Activated naive CD8-positive, alpha-beta T cell (primary cell): Measurements from ENCODE around the gene VOPP1.

Experiments used
- H3K27ac Mint-ChIP-seq: one replicate; pipeline ENCODE4 v1.8.0; 2021; ENCODE audit warnings: mixed read lengths
- H3K27me3 Mint-ChIP-seq: one replicate; pipeline ENCODE4 v1.8.0; 2021; ENCODE audit warnings: mixed read lengths
- H3K36me3 Mint-ChIP-seq: one replicate; pipeline ENCODE4 v1.8.0; 2021; ENCODE audit warnings: mixed read lengths
- H3K4me1 Mint-ChIP-seq: one replicate; pipeline ENCODE4 v1.8.0; 2021; ENCODE audit warnings: low read depth, mixed read lengths
- H3K4me3 Mint-ChIP-seq: one replicate; pipeline ENCODE4 v1.8.0; 2021; ENCODE audit warnings: mild to moderate bottlenecking, mixed read lengths
- H3K9me3 Mint-ChIP-seq: one replicate; pipeline ENCODE4 v1.8.0; 2021; ENCODE audit warnings: low read depth, mixed read lengths

Gene VOPP1

GRCh38 chr7:55504967-55505658 lies 67.2 kb downstream of the VOPP1 start:
- Mint-ChIP-seq H3K27me3 (no peaks in the 10 kb centered on the region), H3K4me1 (peaks cover 55% of the 10 kb centered on the region), H3K36me3 (peaks cover 2% of the 10 kb centered on the region), H3K9me3 (no peaks in the 10 kb centered on the region), H3K27ac (peak overlapping the region; percentile 59), H3K4me3 (no peak overlapping the region)

GRCh38 chr7:55504093-55504859 lies 68.0 kb downstream of the VOPP1 start:
- no peaks in the 10 kb centered on the region for H3K9me3 Mint-ChIP-seq
- peaks cover 50% of the 10 kb centered on the region for H3K4me1 Mint-ChIP-seq
- no peaks in the 10 kb centered on the region for H3K27me3 Mint-ChIP-seq
- H3K36me3 Mint-ChIP-seq = peaks cover 2% of the 10 kb centered on the region
- peak overlapping the region; percentile 59 for H3K27ac Mint-ChIP-seq
- H3K4me3 Mint-ChIP-seq = no peak overlapping the region

- Mint-ChIP-seq H3K9me3 (no peaks in the 10 kb centered on the region), H3K27me3 (no peaks in the 10 kb centered on the region), H3K4me1 (peaks cover 58% of the 10 kb centered on the region), H3K36me3 (peaks cover 2% of the 10 kb centered on the region), H3K4me3 (no peak overlapping the region), H3K27ac (peak overlapping the region; percentile 28)
These were observed 69.4 kb downstream of the VOPP1 start for GRCh38 chr7:55502858-55503440.

GRCh38 chr7:55502124-55502857 lies 70.0 kb downstream of the VOPP1 start:
- Mint-ChIP-seq H3K4me1 (peaks cover 57% of the 10 kb centered on the region), H3K4me3 (no peak overlapping the region), H3K36me3 (peaks cover 2% of the 10 kb centered on the region), H3K9me3 (no peaks in the 10 kb centered on the region), H3K27ac (peak overlapping the region; percentile 12), H3K27me3 (no peaks in the 10 kb centered on the region)

- H3K9me3 Mint-ChIP-seq = no peaks in the 10 kb centered on the region
- no peak overlapping the region for H3K27ac Mint-ChIP-seq
- no peak overlapping the region for H3K4me3 Mint-ChIP-seq
- H3K4me1 Mint-ChIP-seq = peaks cover 54% of the 10 kb centered on the region
- H3K27me3 Mint-ChIP-seq = no peaks in the 10 kb centered on the region
- peaks cover 2% of the 10 kb centered on the region for H3K36me3 Mint-ChIP-seq
These were observed 70.7 kb downstream of the VOPP1 start for GRCh38 chr7:55501611-55502010.

GRCh38 chr7:55500117-55500756 lies 72.1 kb downstream of the VOPP1 start:
- Mint-ChIP-seq H3K36me3 (peaks cover 3% of the 10 kb centered on the region), H3K9me3 (no peaks in the 10 kb centered on the region), H3K27me3 (no peaks in the 10 kb centered on the region), H3K4me1 (peaks cover 53% of the 10 kb centered on the region), H3K4me3 (no peak overlapping the region), H3K27ac (no peak overlapping the region)

GRCh38 chr7:55499591-55499990 lies 72.7 kb downstream of the VOPP1 start:
- Mint-ChIP-seq H3K9me3 (no peaks in the 10 kb centered on the region), H3K27ac (no peak overlapping the region), H3K4me1 (peaks cover 50% of the 10 kb centered on the region), H3K4me3 (no peak overlapping the region), H3K27me3 (no peaks in the 10 kb centered on the region), H3K36me3 (peaks cover 3% of the 10 kb centered on the region)

- H3K4me3 Mint-ChIP-seq = no peak overlapping the region
- H3K27ac Mint-ChIP-seq = peak overlapping the region; percentile 58
- H3K27me3 Mint-ChIP-seq = no peaks in the 10 kb centered on the region
- peaks cover 3% of the 10 kb centered on the region for H3K36me3 Mint-ChIP-seq
- peaks cover 46% of the 10 kb centered on the region for H3K4me1 Mint-ChIP-seq
- no peaks in the 10 kb centered on the region for H3K9me3 Mint-ChIP-seq
These were observed 73.5 kb downstream of the VOPP1 start for GRCh38 chr7:55498770-55499169.

GRCh38 chr7:55498142-55498541 lies 74.2 kb downstream of the VOPP1 start:
- no peak overlapping the region for H3K4me3 Mint-ChIP-seq
- H3K27me3 Mint-ChIP-seq = no peaks in the 10 kb centered on the region
- peaks cover 3% of the 10 kb centered on the region for H3K36me3 Mint-ChIP-seq
- peak overlapping the region; percentile 72 for H3K27ac Mint-ChIP-seq
- no peaks in the 10 kb centered on the region for H3K9me3 Mint-ChIP-seq
- peaks cover 41% of the 10 kb centered on the region for H3K4me1 Mint-ChIP-seq

- peaks cover 36% of the 10 kb centered on the region for H3K4me1 Mint-ChIP-seq
- no peaks in the 10 kb centered on the region for H3K9me3 Mint-ChIP-seq
- no peak overlapping the region for H3K4me3 Mint-ChIP-seq
- H3K27ac Mint-ChIP-seq = no peak overlapping the region
- H3K36me3 Mint-ChIP-seq = peaks cover 3% of the 10 kb centered on the region
- no peaks in the 10 kb centered on the region for H3K27me3 Mint-ChIP-seq
These were observed 74.8 kb downstream of the VOPP1 start for GRCh38 chr7:55497521-55497920.

GRCh38 chr7:55496906-55497305 lies 75.4 kb downstream of the VOPP1 start:
- peaks cover 3% of the 10 kb centered on the region for H3K36me3 Mint-ChIP-seq

GRCh38 chr7:55494951-55495350 lies 77.4 kb downstream of the VOPP1 start:
- Mint-ChIP-seq H3K27ac (peak overlapping the region; percentile 8), H3K4me1 (peaks cover 29% of the 10 kb centered on the region), H3K9me3 (no peaks in the 10 kb centered on the region), H3K27me3 (no peaks in the 10 kb centered on the region), H3K36me3 (peaks cover 5% of the 10 kb centered on the region), H3K4me3 (no peak overlapping the region)

More at GRCh38 chr7:55496906-55497305, 75.4 kb downstream of the VOPP1 start:
- H3K27ac Mint-ChIP-seq = peak overlapping the region; percentile 28
- no peak overlapping the region for H3K4me3 Mint-ChIP-seq
- H3K27me3 Mint-ChIP-seq = no peaks in the 10 kb centered on the region
- H3K9me3 Mint-ChIP-seq = no peaks in the 10 kb centered on the region
- peaks cover 36% of the 10 kb centered on the region for H3K4me1 Mint-ChIP-seq

- Mint-ChIP-seq H3K27me3 (no peaks in the 10 kb centered on the region), H3K4me1 (peaks cover 31% of the 10 kb centered on the region), H3K36me3 (peaks cover 5% of the 10 kb centered on the region), H3K9me3 (no peaks in the 10 kb centered on the region), H3K27ac (no peak overlapping the region), H3K4me3 (no peak overlapping the region)
These were observed 78.9 kb downstream of the VOPP1 start for GRCh38 chr7:55493408-55493807.

- H3K4me3 Mint-ChIP-seq = no peak overlapping the region
- peaks cover 29% of the 10 kb centered on the region for H3K4me1 Mint-ChIP-seq
- H3K27me3 Mint-ChIP-seq = no peaks in the 10 kb centered on the region
- peaks cover 8% of the 10 kb centered on the region for H3K36me3 Mint-ChIP-seq
- no peaks in the 10 kb centered on the region for H3K9me3 Mint-ChIP-seq
- no peak overlapping the region for H3K27ac Mint-ChIP-seq
These were observed 81.0 kb downstream of the VOPP1 start for GRCh38 chr7:55491346-55491745.
